HEK293T (cell line): ENCODE data around the gene COA1.

Experiments used
- ARNT ChIP-seq: fragments of 450-650 bp; IDR thresholded peaks from 2 replicates; pipeline ENCODE4 v1.6.1; 2017; ENCODE audit warnings: mild to moderate bottlenecking
- ELF4 ChIP-seq: fragments of 450-650 bp; IDR thresholded peaks from 2 replicates; pipeline ENCODE4 v1.6.1; 2017; ENCODE audit warnings: antibody characterized with exemption
- FOXM1 ChIP-seq: fragments of 450-650 bp; IDR thresholded peaks from 2 replicates; pipeline ENCODE4 v1.6.1; 2017; ENCODE audit warnings: mild to moderate bottlenecking, borderline replicate concordance
- HDGF ChIP-seq: fragments of 450-650 bp; IDR thresholded peaks from 2 replicates; pipeline ENCODE4 v1.6.1; 2017; ENCODE audit warnings: antibody characterized with exemption, borderline replicate concordance
- L3MBTL2 ChIP-seq: fragments of 450-650 bp; conservative IDR thresholded peaks from 2 replicates; pipeline ENCODE4 v1.6.1; 2016; ENCODE audit warnings: mild to moderate bottlenecking
- SP1 ChIP-seq: fragments of 450-650 bp; IDR thresholded peaks from 2 replicates; pipeline ENCODE4 v1.6.1; 2017
- TARDBP ChIP-seq: fragments of 450-650 bp; IDR thresholded peaks from 2 replicates; pipeline ENCODE4 v1.6.1; 2016
- ZNF384 ChIP-seq: fragments of 450-650 bp; IDR thresholded peaks from 2 replicates; pipeline ENCODE4 v1.6.1; 2016

DNA sequence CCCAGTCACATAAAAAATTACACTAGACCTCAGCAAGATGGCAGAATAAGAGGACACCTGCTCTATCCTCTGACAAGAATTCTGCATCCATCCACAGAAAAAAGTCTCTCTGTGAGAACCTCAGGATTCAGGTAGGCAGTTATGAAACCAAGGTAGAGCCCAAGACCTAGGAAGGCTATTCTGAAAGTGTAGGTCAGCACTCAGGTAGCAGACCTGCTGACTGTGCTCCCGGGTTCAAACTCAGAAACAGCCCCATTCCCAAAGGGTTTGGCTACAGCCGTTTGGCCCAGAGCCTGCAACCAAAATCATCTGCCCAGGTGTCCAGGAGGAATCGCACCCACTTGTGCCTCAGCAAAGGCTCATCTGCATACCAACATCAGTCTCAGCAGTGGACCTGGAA, 37.7 kb downstream of the COA1 start:
- no peak for TF ChIP-seq TARDBP
- TF ChIP-seq HDGF: no peak
- TF ChIP-seq ELF4: no peak
- TF ChIP-seq L3MBTL2: no peak
- TF ChIP-seq FOXM1: no peak
- TF ChIP-seq ARNT: no peak
- TF ChIP-seq SP1: no peak
- TF ChIP-seq ZNF384: no peak
